GM23338 (cell line): Measurements from ENCODE around the gene CRACR2A. TPM values are rescaled to one million over a fixed set of nuclear protein-coding genes. Genes with fewer than 3 reads are reported as not detected.

ENCODE experiments used
- ATAC-seq: fragments of 200-7000 bp; cut with Tn5 transposase; 3 replicates; pipeline ENCODE4 v1.9.1; 2020
- DNase-seq: peaks from one replicate; pipeline ENCODE4 v3.0.0-alpha.2; 2015; ENCODE audit warnings: low spot score
- H2AFZ ChIP-seq: fragments of 200-600 bp; sonication (generic); 2 replicates; pipeline ENCODE4 v1.8.0; 2016; ENCODE audit warnings: antibody characterized with exemption, mild to moderate bottlenecking, moderate library complexity
- H3F3A ChIP-seq: fragments of 200-600 bp; sonication (generic); replicated peaks from 2 replicates; pipeline ENCODE4 v1.8.0; 2017; ENCODE audit warnings: antibody characterized with exemption, mixed run types, low read depth
- H3K27ac ChIP-seq: fragments of 200-600 bp; sonication (generic); 2 replicates; pipeline ENCODE4 v1.6.1; 2016; ENCODE audit warnings: low read depth
- H3K27me3 ChIP-seq: fragments of 200-600 bp; sonication (generic); 2 replicates; pipeline ENCODE4 v1.8.0; 2016; ENCODE audit warnings: mild to moderate bottlenecking, mixed run types, moderate library complexity; ENCODE audit not compliant: insufficient read depth
- H3K36me3 ChIP-seq: fragments of 200-600 bp; sonication (generic); 2 replicates; pipeline ENCODE4 v1.8.0; 2016; ENCODE audit warnings: mild to moderate bottlenecking; ENCODE audit not compliant: insufficient read depth
- H3K4me1 ChIP-seq: fragments of 200-600 bp; sonication (generic); 2 replicates; pipeline ENCODE4 v1.8.0; 2016; ENCODE audit warnings: mild to moderate bottlenecking, moderate library complexity; ENCODE audit not compliant: insufficient read depth
- H3K4me2 ChIP-seq: fragments of 200-600 bp; sonication (generic); 2 replicates; pipeline ENCODE4 v1.7.1; 2017; ENCODE audit warnings: mixed run types
- H3K4me3 ChIP-seq: fragments of 200-600 bp; sonication (generic); 2 replicates; pipeline ENCODE4 v1.6.1; 2016; ENCODE audit warnings: mixed run types
- H3K79me2 ChIP-seq: fragments of 200-600 bp; sonication (generic); replicated peaks from 2 replicates; pipeline ENCODE4 v1.8.0; 2017; ENCODE audit warnings: mild to moderate bottlenecking; ENCODE audit not compliant: insufficient read depth
- H3K9me2 ChIP-seq: fragments of 200-600 bp; sonication (generic); 2 replicates; pipeline ENCODE4 v1.8.0; 2017; ENCODE audit not compliant: insufficient read depth
- H4K20me1 ChIP-seq: fragments of 200-600 bp; sonication (generic); replicated peaks from 2 replicates; pipeline ENCODE4 v1.8.0; 2017; ENCODE audit warnings: mild to moderate bottlenecking; ENCODE audit not compliant: insufficient read depth
- H3K27ac Mint-ChIP-seq: 2 replicates; pipeline ENCODE4 v1.8.0; 2020; ENCODE audit warnings: inconsistent platforms, mild to moderate bottlenecking, moderate library complexity, mixed read lengths
- H3K27me3 Mint-ChIP-seq: 3 replicates; pipeline ENCODE4 v1.8.0; 2022; ENCODE audit warnings: low read depth, mild to moderate bottlenecking, moderate library complexity, mixed read lengths, inconsistent platforms; ENCODE audit not compliant: insufficient read depth, poor library complexity
- H3K36me3 Mint-ChIP-seq: 3 replicates; pipeline ENCODE4 v1.8.0; 2021; ENCODE audit warnings: low read depth, mild to moderate bottlenecking, inconsistent platforms, moderate library complexity, mixed read lengths
- H3K4me1 Mint-ChIP-seq: 3 replicates; pipeline ENCODE4 v1.8.0; 2020; ENCODE audit warnings: mild to moderate bottlenecking, inconsistent platforms, mixed read lengths
- H3K4me3 Mint-ChIP-seq: 3 replicates; pipeline ENCODE4 v1.8.0; 2021; ENCODE audit warnings: moderate library complexity, mild to moderate bottlenecking, inconsistent platforms, mixed read lengths
- H3K9me3 Mint-ChIP-seq: 3 replicates; pipeline ENCODE4 v1.8.0; 2020; ENCODE audit warnings: moderate library complexity, mild to moderate bottlenecking, inconsistent platforms, mixed read lengths
- CREB1 ChIP-seq: fragments of 250-450 bp; sonication (Bioruptor Pico); IDR thresholded peaks from 2 replicates; pipeline ENCODE4 v1.5.0; 2020; ENCODE audit warnings: low read depth, mild to moderate bottlenecking, moderate library complexity
- EZH2 ChIP-seq: fragments of 200-600 bp; sonication (generic); IDR thresholded peaks from one replicate; pipeline ENCODE4 v1.8.0; 2017; ENCODE audit warnings: antibody characterized with exemption, mild to moderate bottlenecking, low read depth; ENCODE audit not compliant: unreplicated experiment
- EZH2phosphoT487 ChIP-seq: fragments of 200-600 bp; sonication (generic); IDR thresholded peaks from one replicate; pipeline ENCODE4 v1.8.1; 2018; ENCODE audit warnings: antibody characterized with exemption; ENCODE audit not compliant: unreplicated experiment
- JUNB ChIP-seq: IDR thresholded peaks from one replicate; pipeline ENCODE4 v1.6.1; 2016; ENCODE audit warnings: antibody characterized with exemption; ENCODE audit not compliant: unreplicated experiment
- NANOG ChIP-seq: IDR thresholded peaks from 2 replicates; pipeline ENCODE4 v1.6.1; 2016; ENCODE audit warnings: antibody characterized with exemption, borderline replicate concordance
- POLR2AphosphoS5 ChIP-seq: IDR thresholded peaks from 2 replicates; pipeline ENCODE4 v1.6.1; 2016; ENCODE audit warnings: antibody characterized with exemption, low read depth
- STAT1 ChIP-seq: IDR thresholded peaks from one replicate; pipeline ENCODE4 v1.6.1; 2016; ENCODE audit warnings: antibody characterized with exemption; ENCODE audit not compliant: unreplicated experiment
- ZNF114 ChIP-seq: fragments of 250-450 bp; sonication (Bioruptor Pico); IDR thresholded peaks from 2 replicates; pipeline ENCODE4 v1.5.0; 2020; ENCODE audit warnings: mild to moderate bottlenecking, moderate library complexity
- ZNF331 ChIP-seq: fragments of 250-450 bp; sonication (Bioruptor Pico); IDR thresholded peaks from 2 replicates; pipeline ENCODE4 v1.5.0; 2020; ENCODE audit warnings: low read depth, mild to moderate bottlenecking, moderate library complexity
- polyA plus RNA-seq: library from polyadenylated mRNA; unstranded; fragments of >200 nt; fragmentation: Nextera tagmentation; extraction: Ambion mirVana; gene quantifications from 2 replicates; pipeline ENCODE4 v1.2.1, GENCODE V29; 2016
- total RNA-seq: library from RNA; depleted of rRNA; stranded (reverse); fragments of >200 nt; shearing (Covaris generic); gene quantifications from 2 replicates; pipeline ENCODE4 v1.2.3, GENCODE V29; 2014
- TF ChIP-seq, protein P1 (sequence below): IDR thresholded peaks from 2 replicates; pipeline ENCODE4 v1.6.1; 2016; ENCODE audit warnings: antibody characterized with exemption
- TF ChIP-seq, protein P2 (sequence below): IDR thresholded peaks from one replicate; pipeline ENCODE4 v1.6.1; 2018; ENCODE audit warnings: antibody characterized with exemption; ENCODE audit not compliant: unreplicated experiment

The CRACR2A gene
- total and polyA plus RNA-seq, 2 experiments from 2014 or later = 1.5 to 3.0 TPM

DNA sequence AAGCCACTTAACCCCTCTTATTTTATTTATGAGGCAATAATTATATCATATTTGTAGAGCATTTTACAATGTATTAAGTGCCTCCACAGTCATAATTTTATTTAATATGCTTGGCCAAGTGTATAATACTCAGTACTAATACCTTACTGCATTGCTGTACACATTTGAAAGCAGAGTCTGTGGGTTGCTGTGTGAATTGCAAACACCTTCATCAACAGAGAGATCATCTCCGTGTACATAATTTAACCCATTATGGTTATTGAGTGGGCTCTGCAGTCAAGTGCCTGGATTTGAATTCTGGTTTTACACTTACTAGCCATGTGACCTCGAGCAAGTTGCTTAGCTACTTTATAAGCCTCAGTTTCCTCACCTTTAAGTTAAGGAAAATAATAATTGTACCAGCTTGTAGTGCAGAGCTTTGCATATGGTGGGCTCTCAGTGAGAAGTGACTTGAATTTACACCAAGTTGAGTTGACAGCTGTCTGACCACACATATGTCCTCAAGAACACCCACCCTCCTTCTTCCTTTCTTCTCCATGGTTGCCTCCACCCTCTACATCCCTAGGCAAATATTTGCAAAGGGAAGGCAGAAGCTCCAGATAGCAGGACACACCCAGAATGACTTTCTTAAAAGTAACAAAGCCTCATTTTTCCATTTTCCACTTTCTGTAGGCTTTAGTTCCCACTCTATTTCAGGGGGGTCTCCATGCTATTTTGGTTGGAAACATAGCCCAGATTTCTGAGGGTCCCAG is 12.3 kb downstream of the CRACR2A start:
- no peak overlapping the region for H2AFZ ChIP-seq
- no peaks in the 10 kb centered on the region for H3K79me2 ChIP-seq
- Mint-ChIP-seq H3K4me3 (no peak overlapping the region), H3K9me3 (no peaks in the 10 kb centered on the region), H3K36me3 (no peaks in the 10 kb centered on the region), H3K27me3 (peaks cover 7% of the 10 kb centered on the region), H3K4me1 (no peaks in the 10 kb centered on the region), H3K27ac (no peak overlapping the region)
- no peak overlapping the region for H3K27ac ChIP-seq
- ATAC-seq = no peak
- H3K27me3 ChIP-seq = no peaks in the 10 kb centered on the region
- no peak overlapping the region for H3K4me3 ChIP-seq
- no peak overlapping the region for H3K4me2 ChIP-seq
- no peak for DNase-seq
- TF ChIP-seq ZNF114 (CRISPR knock-in tag) (no peak), ZNF331 (CRISPR knock-in tag) (no peak), NANOG (no peak), POLR2AphosphoS5 (no peak)
- TF ChIP-seq, protein P1, sequence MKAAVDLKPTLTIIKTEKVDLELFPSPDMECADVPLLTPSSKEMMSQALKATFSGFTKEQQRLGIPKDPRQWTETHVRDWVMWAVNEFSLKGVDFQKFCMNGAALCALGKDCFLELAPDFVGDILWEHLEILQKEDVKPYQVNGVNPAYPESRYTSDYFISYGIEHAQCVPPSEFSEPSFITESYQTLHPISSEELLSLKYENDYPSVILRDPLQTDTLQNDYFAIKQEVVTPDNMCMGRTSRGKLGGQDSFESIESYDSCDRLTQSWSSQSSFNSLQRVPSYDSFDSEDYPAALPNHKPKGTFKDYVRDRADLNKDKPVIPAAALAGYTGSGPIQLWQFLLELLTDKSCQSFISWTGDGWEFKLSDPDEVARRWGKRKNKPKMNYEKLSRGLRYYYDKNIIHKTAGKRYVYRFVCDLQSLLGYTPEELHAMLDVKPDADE = no peak
- H3K9me2 ChIP-seq = 0 out of 2 replicates have a peak, but pooled peaks cover 6% of the 10 kb centered on the region
- 0 out of 2 replicates have a peak, but pooled peaks cover 5% of the 10 kb centered on the region for H4K20me1 ChIP-seq
- no peaks in the 10 kb centered on the region for H3F3A ChIP-seq
- no peaks in the 10 kb centered on the region for H3K36me3 ChIP-seq
- no peaks in the 10 kb centered on the region for H3K4me1 ChIP-seq

DNA sequence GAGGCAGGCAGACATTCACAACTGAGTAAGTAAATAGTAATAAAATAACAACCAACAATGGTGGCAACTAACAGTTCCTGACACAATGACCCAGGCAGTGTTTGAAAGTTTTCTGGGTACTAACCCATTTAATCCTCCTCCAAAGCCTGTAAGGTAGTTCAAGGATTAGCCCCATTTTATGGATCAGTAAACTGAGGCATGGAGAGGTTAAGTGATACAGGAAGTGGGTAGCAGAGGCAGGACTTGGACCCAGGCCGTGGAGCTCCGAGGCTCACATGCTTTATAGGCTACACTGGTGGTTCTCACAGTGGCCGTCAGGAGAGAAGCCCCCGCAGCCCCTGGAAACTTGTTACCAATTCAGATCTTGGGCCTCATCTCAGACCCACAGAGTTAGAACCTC is 17.5 kb downstream of the CRACR2A start:
- Histone ChIP-seq H3K4me1 (peaks cover 5% of the 10 kb centered on the region; the same call in 1 of the 2 replicates), H3K9me2 (0 out of 2 replicates have a peak, but pooled peaks cover 6% of the 10 kb centered on the region), H3F3A (no peaks in the 10 kb centered on the region), H3K4me3 (no peak overlapping the region), H3K27ac (no peak overlapping the region), H3K79me2 (no peaks in the 10 kb centered on the region), H3K27me3 (no peaks in the 10 kb centered on the region), H2AFZ (no peak overlapping the region), H3K36me3 (no peaks in the 10 kb centered on the region), H3K4me2 (no peak overlapping the region), H4K20me1 (no peaks in the 10 kb centered on the region)
- Mint-ChIP-seq H3K9me3 (no peaks in the 10 kb centered on the region), H3K27me3 (peaks cover 2% of the 10 kb centered on the region), H3K27ac (no peak overlapping the region), H3K4me3 (no peak overlapping the region), H3K4me1 (peaks cover 20% of the 10 kb centered on the region), H3K36me3 (no peaks in the 10 kb centered on the region)
- no peak for DNase-seq
- no peak for ATAC-seq
- no peak for TF ChIP-seq ZNF114 (CRISPR knock-in tag)
- TF ChIP-seq, protein P2, sequence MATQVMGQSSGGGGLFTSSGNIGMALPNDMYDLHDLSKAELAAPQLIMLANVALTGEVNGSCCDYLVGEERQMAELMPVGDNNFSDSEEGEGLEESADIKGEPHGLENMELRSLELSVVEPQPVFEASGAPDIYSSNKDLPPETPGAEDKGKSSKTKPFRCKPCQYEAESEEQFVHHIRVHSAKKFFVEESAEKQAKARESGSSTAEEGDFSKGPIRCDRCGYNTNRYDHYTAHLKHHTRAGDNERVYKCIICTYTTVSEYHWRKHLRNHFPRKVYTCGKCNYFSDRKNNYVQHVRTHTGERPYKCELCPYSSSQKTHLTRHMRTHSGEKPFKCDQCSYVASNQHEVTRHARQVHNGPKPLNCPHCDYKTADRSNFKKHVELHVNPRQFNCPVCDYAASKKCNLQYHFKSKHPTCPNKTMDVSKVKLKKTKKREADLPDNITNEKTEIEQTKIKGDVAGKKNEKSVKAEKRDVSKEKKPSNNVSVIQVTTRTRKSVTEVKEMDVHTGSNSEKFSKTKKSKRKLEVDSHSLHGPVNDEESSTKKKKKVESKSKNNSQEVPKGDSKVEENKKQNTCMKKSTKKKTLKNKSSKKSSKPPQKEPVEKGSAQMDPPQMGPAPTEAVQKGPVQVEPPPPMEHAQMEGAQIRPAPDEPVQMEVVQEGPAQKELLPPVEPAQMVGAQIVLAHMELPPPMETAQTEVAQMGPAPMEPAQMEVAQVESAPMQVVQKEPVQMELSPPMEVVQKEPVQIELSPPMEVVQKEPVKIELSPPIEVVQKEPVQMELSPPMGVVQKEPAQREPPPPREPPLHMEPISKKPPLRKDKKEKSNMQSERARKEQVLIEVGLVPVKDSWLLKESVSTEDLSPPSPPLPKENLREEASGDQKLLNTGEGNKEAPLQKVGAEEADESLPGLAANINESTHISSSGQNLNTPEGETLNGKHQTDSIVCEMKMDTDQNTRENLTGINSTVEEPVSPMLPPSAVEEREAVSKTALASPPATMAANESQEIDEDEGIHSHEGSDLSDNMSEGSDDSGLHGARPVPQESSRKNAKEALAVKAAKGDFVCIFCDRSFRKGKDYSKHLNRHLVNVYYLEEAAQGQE = no peak
- no peak for TF ChIP-seq CREB1 (CRISPR knock-in tag)
- TF ChIP-seq JUNB = no peak
- no peak for TF ChIP-seq EZH2phosphoT487
- TF ChIP-seq EZH2 = no peak
- TF ChIP-seq STAT1 = no peak
- TF ChIP-seq ZNF331 (CRISPR knock-in tag) = no peak
- TF ChIP-seq NANOG = no peak
